DMS114 treated with DMSO at 0.1 percent for 48 hours (cell line): Measurements from ENCODE around the gene OR5H6.
"Not testable (repeated sequence)": the region's sequence is repeated elsewhere in the genome, so short reads cannot be mapped to it uniquely, and the experiment has no call there.

Experiments
- DNase-seq: peaks from one replicate; lab custom pipeline; 2025; ENCODE audit not compliant: unreplicated experiment; lab: John Stamatoyannopoulos, UW

The OR5H6 gene

DNA sequence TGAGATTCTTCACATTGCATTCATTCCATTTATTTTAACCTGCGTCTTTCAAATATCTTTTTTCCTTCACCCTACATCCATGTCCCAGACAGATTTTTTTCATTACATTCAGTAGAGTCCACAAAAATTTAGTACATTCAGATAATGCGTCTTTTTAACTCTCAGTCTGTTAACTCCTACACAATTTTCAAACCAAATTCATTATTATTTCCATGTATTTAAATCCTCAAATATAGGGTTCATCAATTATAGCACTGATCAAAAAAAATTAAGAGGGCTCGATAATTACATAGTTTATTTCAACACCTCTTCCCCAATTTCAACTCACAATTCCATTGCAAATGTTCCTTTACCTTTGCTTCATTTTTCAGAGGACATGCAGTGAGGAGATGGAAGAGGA lies at the start of gene OR5H6:
Gene OR5H6, plus strand, starts transcription at position 301 of the 400 bp plus-strand sequence. Its CDS starts 89 bp downstream, at position 390.
- no peak for DNase-seq

- DNase-seq = no peak
Measured at GRCh38 chr3:98215051-98215450, 49.0 kb upstream of the OR5H6 start.

- DNase-seq = no peak
Measured at GRCh38 chr3:98223907-98224672, 40.0 kb upstream of the OR5H6 start.

DNA sequence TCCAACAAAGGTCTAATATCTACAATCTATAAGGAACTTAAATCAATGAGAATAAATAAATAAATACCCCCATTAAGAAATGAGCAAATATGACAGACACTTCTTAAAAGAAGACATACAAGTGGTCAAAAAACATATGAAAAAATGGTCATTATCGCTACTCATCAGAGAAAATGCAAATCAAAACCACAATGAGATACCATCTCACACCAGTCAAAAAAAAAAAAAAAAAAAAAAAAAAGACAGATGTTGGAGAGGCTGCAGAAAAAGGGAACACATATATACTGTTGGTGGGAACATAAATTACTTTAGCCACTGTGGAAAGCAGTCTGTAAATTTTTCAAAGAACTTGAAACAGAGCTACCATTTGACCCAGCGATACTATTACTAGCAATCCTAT lies 31.6 kb upstream of the OR5H6 start:
- no peak for DNase-seq

GRCh38 chr3:98233468-98233867 lies 30.6 kb upstream of the OR5H6 start:
- no peak for DNase-seq

- no peak for DNase-seq
Measured at GRCh38 chr3:98240131-98240530, 23.9 kb upstream of the OR5H6 start.

DNA sequence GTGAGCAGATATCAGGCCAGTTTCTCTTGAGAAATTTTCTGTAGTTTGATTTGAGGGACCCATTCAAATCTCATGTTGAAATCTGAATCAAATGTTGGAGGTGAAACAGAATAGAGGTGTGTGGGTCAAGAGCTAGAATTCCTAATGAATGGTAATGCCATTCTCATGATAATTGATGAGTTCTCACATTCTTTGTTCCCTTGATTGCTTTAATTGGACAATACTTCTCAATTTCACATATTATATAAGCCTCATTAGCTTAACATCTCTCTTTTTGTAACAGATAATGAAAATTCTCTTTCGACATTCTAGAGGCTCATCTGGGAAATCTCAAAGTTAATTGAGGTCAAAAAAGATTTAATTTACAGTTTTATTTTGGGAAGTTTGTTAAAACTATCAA lies 21.9 kb upstream of the OR5H6 start:
- DNase-seq = no peak

DNA sequence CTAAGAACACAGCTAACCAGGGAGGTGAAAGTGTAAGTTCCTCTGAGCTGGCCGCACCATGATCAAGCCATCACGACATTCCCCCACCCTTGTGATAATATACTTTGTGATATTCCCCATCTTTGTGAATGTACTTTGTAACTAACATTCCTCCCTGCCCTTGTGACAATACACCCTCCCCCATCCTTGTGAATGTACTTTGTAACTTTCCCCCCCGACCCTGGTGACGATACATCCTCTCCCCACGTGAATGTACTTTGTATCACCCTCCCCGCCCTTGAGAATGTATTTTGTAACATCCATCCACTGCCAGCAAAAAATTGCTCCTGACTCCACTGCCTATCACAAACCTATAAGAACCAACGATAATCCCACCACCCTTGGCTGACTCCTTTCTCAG lies 20.2 kb upstream of the OR5H6 start:
- DNase-seq = no peak

- DNase-seq = no peak
Measured at GRCh38 chr3:98246142-98246541, 17.9 kb upstream of the OR5H6 start.

- not testable (repeated sequence) for DNase-seq
Measured at GRCh38 chr3:98256026-98256425, 8.0 kb upstream of the OR5H6 start.

DNA sequence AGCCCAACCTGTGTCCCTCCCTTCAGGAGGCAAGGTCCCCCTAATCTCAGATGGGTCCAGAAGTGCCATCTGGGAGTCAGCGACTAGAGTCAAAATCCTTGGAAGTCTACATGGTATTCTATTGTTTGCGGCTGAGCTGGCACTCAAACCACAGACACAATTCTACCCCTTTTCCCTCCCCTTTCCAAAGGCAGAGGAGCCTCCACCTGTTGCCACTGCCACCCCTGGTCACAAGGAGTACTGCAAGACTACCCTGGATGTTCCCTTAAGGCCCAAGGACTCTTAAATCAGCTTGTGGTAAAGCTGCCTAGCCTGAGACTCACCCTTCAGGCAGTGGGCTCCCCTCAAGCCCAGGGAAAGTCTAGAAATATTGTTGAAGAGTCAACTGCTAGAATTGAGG lies 4.3 kb upstream of the OR5H6 start:
- no peak for DNase-seq

DNA sequence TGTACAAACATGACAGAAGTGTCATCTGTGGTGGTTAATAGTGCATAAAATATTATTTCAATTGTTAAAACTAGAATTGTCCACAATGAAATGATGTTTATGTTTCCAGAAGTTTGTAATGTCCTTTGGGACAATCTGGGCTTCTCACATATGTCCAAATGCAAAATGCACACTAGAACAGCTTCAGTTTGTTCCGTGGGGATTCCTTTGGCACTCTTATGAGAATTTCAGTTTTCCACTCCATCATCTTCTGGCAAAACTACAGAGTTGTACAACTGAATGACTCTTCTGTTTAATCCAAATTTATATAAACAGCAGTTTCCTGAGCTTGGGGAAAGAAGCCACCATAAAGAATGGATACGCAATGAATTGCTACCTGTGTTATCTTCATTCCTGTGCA lies 2.0 kb upstream of the OR5H6 start:
- DNase-seq = no peak

DNA sequence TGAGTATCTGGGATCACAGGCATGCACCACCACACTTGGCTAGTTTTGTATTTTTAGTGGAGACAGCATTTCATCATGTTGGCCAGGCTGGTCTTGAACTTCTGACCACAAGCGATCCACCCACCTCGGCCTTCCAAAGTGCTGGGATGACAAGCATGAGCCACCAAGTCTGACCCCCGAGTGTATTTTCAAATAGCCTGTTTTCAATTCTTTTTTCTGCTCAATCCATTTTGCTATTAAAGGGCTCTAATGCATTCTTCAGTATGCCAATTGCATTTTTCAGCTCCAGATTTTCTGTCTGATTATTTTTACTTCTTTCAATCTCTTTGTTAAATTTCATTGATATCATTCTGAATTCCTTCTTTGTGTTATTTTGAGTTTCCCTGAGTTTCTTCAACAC lies 5.8 kb downstream of the OR5H6 start:
- DNase-seq = no peak

DNA sequence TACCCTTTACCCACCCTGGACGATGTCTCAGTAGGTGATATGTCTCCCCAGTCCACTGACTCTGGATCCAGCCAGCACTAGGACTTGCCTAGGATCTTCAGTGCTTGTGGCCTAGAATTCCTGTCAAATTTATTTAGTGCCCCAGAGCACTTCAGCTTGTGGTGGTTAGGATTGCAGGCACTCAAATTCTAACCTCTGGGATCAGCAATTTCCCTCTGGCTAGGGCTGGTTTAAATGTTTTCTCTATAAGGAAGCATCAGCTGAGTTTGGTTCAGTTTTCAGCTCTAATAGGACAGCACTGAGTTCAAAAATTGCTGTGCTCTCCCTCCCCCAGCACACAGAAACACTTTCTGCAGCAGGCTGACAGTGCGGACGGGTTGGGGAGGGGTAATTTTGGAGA lies 8.1 kb downstream of the OR5H6 start:
- DNase-seq = no peak

GRCh38 chr3:98274914-98275313 lies 10.9 kb downstream of the OR5H6 start:
- DNase-seq = no peak

DNA sequence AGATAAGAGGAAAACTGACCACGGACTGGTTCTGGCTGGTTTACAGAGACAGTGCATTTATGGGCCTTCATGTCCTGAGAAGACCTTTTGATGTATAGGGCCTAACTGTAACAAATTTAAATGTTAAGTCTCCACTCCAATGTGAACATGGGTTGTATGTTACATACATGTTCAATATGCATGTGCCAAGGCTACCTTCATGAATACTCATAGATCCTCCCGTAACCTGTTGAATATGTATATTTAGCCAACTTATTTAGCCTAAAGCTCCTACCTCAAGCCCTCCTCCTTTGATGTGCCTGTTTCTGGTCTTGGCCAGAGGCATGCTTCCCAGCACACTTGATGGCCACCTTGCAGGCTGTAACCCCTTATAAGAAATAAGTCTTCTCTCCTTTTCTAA lies 18.2 kb downstream of the OR5H6 start, which contains the start of gene OR5H2:
Gene OR5H2, plus strand, starts transcription at position 301 of the 400 bp plus-strand sequence. CDS start 398 bp downstream, outside the sequence.
- DNase-seq = no peak

DNA sequence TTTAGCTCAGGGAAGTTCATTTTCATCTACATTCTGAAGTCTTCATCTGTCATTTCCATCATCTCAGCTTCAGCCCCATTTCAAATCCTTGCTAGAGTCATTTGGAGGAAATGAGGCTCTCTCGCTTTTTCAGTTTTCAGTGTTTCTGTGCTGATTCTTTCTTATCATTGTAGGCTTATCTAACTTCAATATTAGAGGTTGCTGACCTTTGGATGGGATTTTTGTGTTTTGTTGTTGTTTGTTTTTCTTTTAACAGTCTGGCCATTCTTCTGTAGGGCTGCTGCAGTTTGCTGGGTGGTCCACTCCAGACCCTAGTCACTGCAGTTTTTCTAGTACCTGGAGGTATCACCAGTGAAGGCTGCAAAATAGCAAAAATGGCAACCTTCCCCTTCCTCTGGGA lies 26.9 kb downstream of the OR5H6 start:
- no peak for DNase-seq

DNA sequence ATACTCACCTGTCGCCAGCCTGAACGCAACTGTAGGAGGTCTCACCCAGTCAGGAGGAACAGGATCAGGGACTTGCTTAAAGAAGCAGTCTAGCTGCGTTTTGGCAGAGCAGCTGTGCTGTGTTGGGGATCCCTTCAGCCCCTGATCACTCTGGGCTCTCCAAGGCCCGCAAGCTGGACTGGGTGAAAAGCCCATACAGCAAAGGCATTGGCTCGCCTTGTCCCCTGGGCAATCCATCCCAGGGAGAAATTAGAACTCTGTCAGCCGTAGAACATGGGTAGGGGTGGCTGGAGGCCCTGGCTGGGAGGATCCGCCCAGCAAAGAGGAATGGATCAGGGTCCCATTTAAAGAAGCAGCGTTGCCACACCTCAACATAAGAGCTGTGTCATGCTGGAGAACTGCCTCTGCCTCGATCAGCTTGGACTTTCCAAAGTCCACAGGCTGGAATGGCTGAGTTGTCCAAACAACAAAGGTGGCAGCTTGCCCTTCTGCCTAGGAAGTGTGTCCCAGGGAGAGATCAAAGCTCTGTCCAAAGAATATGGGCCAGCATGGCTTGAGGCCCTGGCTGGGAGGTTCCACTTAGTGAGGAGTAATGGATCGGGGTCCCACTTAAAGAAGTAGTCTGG lies 27.4 kb downstream of the OR5H6 start:
- DNase-seq = no peak
